ENCODE results near the gene ANO9.

Gene ANO9

GRCh38 chr11:464316-464715 lies 22.5 kb upstream of the ANO9 start:
- TF ChIP-seq CTCF (IDR thresholded peaks at IDR 0.05; ENCODE audit: low read depth, low read length, missing control alignments): no peak
- no peak for DNase-seq (ENCODE audit: low read depth)
- no peak overlapping the region for H3K4me3 ChIP-seq (ENCODE audit: low read depth, low read length)

DNA sequence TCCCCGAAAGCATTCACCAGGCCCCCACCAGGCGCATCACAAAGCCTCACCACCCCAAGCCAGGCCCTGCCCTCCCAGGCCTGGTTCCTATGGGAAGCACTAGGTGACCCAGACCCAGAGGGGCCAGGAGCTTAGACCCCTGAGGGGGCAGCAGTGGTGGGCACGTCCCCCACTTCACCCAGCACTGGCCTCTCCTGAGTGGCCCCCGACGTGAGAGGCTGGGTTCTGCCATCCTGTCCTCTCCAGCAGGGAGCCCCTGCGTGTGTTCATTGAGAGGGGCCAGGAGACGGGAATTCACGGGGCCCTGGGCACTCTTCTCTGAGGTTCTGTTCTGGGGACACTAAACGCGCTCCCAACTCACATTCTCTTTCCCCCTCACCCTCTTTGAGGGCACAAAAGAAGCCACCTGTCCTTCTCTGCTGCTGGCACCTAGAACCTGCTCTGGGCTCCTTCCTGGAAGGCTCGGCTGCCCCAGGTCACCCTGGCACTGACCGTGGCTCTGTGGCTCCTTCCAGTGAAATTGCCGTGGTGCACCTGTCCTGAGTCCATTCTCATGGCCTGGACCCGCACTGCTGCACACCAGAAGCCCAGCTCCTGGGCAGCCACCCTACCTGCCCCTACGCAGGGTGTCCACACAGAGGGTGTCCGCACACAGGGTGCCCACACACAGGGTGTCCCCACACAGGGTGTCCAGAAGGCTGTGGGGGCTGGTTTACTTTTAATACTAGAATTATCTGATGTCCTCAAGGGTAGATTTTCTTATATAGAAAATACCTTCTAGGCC lies 20.5 kb upstream of the ANO9 start:
- TF ChIP-seq CTCF (IDR thresholded peaks at IDR 0.05; ENCODE audit: low read depth, low read length, missing control alignments): no peak
- no peak overlapping the region for H3K4me3 ChIP-seq (ENCODE audit: low read depth, low read length)
- DNase-seq (ENCODE audit: low read depth): no peak

GRCh38 chr11:461626-462025 lies 19.8 kb upstream of the ANO9 start:
- no peak for DNase-seq (ENCODE audit: low read depth)
- TF ChIP-seq CTCF (IDR thresholded peaks at IDR 0.05; ENCODE audit: low read depth, low read length, missing control alignments): no peak

GRCh38 chr11:460331-461199 lies 18.8 kb upstream of the ANO9 start:
- no peak for TF ChIP-seq CTCF (IDR thresholded peaks at IDR 0.05; ENCODE audit: low read depth, low read length, missing control alignments)
- H3K4me3 ChIP-seq (ENCODE audit: low read depth, low read length): no peak overlapping the region
- DNase-seq (ENCODE audit: low read depth): no peak

More at GRCh38 chr11:461626-462025, 19.8 kb upstream of the ANO9 start:
- H3K4me3 ChIP-seq (ENCODE audit: low read depth, low read length): no peak overlapping the region

- H3K4me3 ChIP-seq (ENCODE audit: low read depth, low read length): no peak overlapping the region
- no peak for TF ChIP-seq CTCF (IDR thresholded peaks at IDR 0.05; ENCODE audit: low read depth, low read length, missing control alignments)
- no peak for DNase-seq (ENCODE audit: low read depth)
These were observed 17.9 kb upstream of the ANO9 start for GRCh38 chr11:459511-460220.

DNA sequence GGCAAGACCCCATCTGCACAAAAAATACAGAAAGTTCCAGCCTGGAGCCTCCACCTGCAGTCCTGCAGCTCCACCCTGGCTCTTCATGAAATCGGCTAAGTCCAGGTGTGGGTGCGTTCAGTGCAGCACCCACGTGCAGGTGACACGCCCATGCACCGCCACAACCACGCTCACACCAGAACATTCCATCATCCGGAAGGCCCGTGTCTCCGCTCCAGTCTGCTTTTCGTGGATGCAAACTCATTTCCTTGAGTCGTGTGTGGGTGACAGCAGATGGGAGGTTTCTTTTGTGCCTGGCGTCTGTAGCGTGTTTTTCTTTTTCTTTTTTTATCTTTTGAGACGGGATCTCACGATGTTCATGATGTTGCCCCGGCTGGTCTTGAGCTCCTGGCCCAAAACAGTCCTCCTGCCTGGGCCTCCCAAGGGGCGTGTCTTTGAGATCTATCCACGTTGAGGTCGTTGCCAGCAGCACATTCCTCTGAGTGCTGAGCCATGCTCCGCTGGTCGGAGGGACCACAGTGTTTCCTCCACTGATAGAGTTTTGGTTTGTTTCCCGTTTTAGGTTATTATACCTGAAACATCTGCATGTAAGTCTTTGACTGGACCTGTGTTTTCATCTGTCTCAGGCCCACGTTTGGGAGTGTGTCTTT lies 15.4 kb upstream of the ANO9 start:
- no peak overlapping the region; the same call in 1 of the 2 replicates for H3K4me3 ChIP-seq (ENCODE audit: low read depth, low read length)
- no peak for TF ChIP-seq CTCF (IDR thresholded peaks at IDR 0.05; ENCODE audit: low read depth, low read length, missing control alignments)
- no peak for DNase-seq (ENCODE audit: low read depth)
